ENCODE measurements around the gene DDB1.

- no peak for TF ChIP-seq POLR2A (IDR thresholded peaks at IDR 0.05; ENCODE audit: low read depth)
- no peak for TF ChIP-seq CTCF (IDR thresholded peaks at IDR 0.05)
Measured at GRCh38 chr11:61352038-61352437, 19.1 kb upstream of the DDB1 start.

Data from esophagus muscularis mucosa (tissue), 3 donors.